Measurements from ENCODE around the gene SLC35B4.

DNA sequence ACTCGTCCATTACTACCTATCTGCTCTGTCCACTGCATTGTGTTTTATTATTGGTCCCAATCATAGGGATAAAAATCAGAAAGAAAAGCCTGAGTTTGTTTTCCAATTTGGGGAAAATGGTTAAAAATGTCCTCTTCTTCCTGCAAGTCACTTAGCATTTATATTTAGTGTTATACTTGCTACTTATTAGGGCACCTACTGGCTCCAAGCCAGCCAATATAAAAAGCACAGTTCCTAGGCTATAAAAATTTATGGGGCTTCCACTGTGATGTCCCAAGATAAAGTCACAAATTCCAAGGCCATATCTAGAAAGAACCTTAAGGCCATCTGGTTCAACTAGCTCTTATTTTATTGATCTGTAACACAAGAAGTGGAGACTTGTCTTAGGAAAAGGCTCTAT, 3.2 kb downstream of the SLC35B4 start:
- TF ChIP-seq, protein P1, sequence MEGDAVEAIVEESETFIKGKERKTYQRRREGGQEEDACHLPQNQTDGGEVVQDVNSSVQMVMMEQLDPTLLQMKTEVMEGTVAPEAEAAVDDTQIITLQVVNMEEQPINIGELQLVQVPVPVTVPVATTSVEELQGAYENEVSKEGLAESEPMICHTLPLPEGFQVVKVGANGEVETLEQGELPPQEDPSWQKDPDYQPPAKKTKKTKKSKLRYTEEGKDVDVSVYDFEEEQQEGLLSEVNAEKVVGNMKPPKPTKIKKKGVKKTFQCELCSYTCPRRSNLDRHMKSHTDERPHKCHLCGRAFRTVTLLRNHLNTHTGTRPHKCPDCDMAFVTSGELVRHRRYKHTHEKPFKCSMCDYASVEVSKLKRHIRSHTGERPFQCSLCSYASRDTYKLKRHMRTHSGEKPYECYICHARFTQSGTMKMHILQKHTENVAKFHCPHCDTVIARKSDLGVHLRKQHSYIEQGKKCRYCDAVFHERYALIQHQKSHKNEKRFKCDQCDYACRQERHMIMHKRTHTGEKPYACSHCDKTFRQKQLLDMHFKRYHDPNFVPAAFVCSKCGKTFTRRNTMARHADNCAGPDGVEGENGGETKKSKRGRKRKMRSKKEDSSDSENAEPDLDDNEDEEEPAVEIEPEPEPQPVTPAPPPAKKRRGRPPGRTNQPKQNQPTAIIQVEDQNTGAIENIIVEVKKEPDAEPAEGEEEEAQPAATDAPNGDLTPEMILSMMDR (conservative IDR thresholded peaks at IDR 0.05), result no peak
- TF ChIP-seq EZH2 (IDR thresholded peaks at IDR 0.05; ENCODE audit: low read depth), result no peak
